Stomach (tissue), 9 donors: ENCODE data around the gene GALNT2. TPM values are rescaled to one million over a fixed set of nuclear protein-coding genes. Genes with fewer than 3 reads are reported as not detected.

Source experiments
- DNase-seq, 2 donors: peaks; one replicate each; pipeline versions ENCODE4 v3.0.0 to v3.0.0-alpha.2; 2013 to 2019
- H3K27ac ChIP-seq, 5 donors: fragments of 200-600 bp in 4 of 5; sonication (generic) in 4 of 5; one replicate each; pipeline ENCODE4 v1.5.1; 2013 to 2019; ENCODE audit warnings: mild to moderate bottlenecking in 1 of 5, moderate library complexity in 1 of 5
- H3K27me3 ChIP-seq, 3 donors: fragments of 200-600 bp; sonication (generic); one replicate each; pipeline ENCODE4 v1.5.1; 2017 to 2019; ENCODE audit warnings: mixed run types in 1 of 3
- H3K36me3 ChIP-seq, 4 donors: fragments of 200-600 bp; sonication (generic); 1 replicate in 3 of 4; 2 replicates in 1 of 4; pipeline ENCODE4 v1.5.1; 2016 to 2019
- H3K4me1 ChIP-seq, 4 donors: fragments of 200-600 bp; sonication (generic); one replicate each; pipeline ENCODE4 v1.5.1; 2016 to 2019
- H3K4me3 ChIP-seq, 4 donors: fragments of 200-600 bp; sonication (generic) in 3 of 4; one replicate each; pipeline ENCODE4 v1.5.1; 2016 to 2019; ENCODE audit warnings: mild to moderate bottlenecking in 1 of 4
- H3K9me3 ChIP-seq, 4 donors: fragments of 200-600 bp; sonication (generic); one replicate each; pipeline ENCODE4 v1.5.1; 2016 to 2019
- EP300 ChIP-seq: sonication (generic); formaldehyde crosslinking; IDR thresholded peaks from one replicate; pipeline ENCODE4 v1.6.1; 2017; ENCODE audit warnings: antibody characterized with exemption
- POLR2A ChIP-seq, 4 donors: fragments of 450-650 bp; IDR thresholded peaks; one replicate each; pipeline ENCODE4 v1.6.1; 2016; ENCODE audit warnings: antibody characterized with exemption in 4 of 4, control low read depth in 2 of 4, mild to moderate bottlenecking in 1 of 4, moderate library complexity in 1 of 4
- POLR2AphosphoS5 ChIP-seq, 3 donors: sonication (generic); formaldehyde crosslinking; IDR thresholded peaks; one replicate each; pipeline ENCODE4 v1.6.1; 2016; ENCODE audit warnings: antibody characterized with exemption in 3 of 3
- WGBS, 5 donors: extraction: QIAGEN DNeasy Blood & Tissue Kit in 3 of 5; methylation state at CpG; one replicate each; pipeline versions ENCODE4 v1.1.5 to v1.1.7; 2013 to 2018; 5-methylcytosine and 5-hydroxymethylcytosine counted together
- intact Hi-C: fragments of 100-400 bp; cut with DNase I; formaldehyde crosslinking; loops from one replicate; pipeline ENCODE4 v1.15.1; 2023; ENCODE audit warnings: low total_unique reads
- polyA plus RNA-seq, 3 donors: library from polyadenylated mRNA; stranded (reverse); fragments of 200-250 nt; gene quantifications; one replicate each; pipeline ENCODE4 v1.2.3, GENCODE V29; 2013
- total RNA-seq, 5 donors: library from RNA; depleted of rRNA; stranded (reverse); fragments of >200 nt; gene quantifications; one replicate each; pipeline versions ENCODE4 v1.1.0 to v1.2.3, GENCODE V29; 2014 to 2016
- TF ChIP-seq, protein P1 (sequence below), 7 experiments: fragments of 450-650 bp in 4 of 7; fragments of 200-600 bp in 3 of 7; sonication (generic) in 3 of 7; IDR thresholded peaks; one replicate each; pipeline ENCODE4 v1.5.1; 2016 to 2019; ENCODE audit warnings: antibody characterized with exemption in 7 of 7, control low read depth in 2 of 7, mild to moderate bottlenecking in 1 of 7
- donor health status: healthy with polysubstance abuse.
- donor health status: Bipolar disorder and iron deficiency.
- donor health status: healthy.

GALNT2 gene
- total and polyA plus RNA-seq, 8 donors = 5.5 to 101 (median 43.1) TPM

- Histone ChIP-seq H3K9me3 (no peaks in the 10 kb centered on the region), H3K4me1 (peaks cover 13 to 39% (median 28%) of the 10 kb centered on the region in 4 donors), H3K36me3 (peaks cover 0 to 1% (median 0%) of the 10 kb centered on the region in 4 donors), H3K27me3 (no peaks in the 10 kb centered on the region), H3K27ac (peak overlapping the region in 2 of 5 donors; percentile 7 to 41), H3K4me3 (no peak overlapping the region)
- 20 to 45% (median 34%) methylated on average over 7 of the region's 7 CpGs for WGBS, 5 donors
- intact Hi-C loops = no loop called here
- no peak for TF ChIP-seq EP300
- TF ChIP-seq POLR2AphosphoS5 (IDR thresholded peaks at IDR 0.05) = no peak
- TF ChIP-seq, protein P1, sequence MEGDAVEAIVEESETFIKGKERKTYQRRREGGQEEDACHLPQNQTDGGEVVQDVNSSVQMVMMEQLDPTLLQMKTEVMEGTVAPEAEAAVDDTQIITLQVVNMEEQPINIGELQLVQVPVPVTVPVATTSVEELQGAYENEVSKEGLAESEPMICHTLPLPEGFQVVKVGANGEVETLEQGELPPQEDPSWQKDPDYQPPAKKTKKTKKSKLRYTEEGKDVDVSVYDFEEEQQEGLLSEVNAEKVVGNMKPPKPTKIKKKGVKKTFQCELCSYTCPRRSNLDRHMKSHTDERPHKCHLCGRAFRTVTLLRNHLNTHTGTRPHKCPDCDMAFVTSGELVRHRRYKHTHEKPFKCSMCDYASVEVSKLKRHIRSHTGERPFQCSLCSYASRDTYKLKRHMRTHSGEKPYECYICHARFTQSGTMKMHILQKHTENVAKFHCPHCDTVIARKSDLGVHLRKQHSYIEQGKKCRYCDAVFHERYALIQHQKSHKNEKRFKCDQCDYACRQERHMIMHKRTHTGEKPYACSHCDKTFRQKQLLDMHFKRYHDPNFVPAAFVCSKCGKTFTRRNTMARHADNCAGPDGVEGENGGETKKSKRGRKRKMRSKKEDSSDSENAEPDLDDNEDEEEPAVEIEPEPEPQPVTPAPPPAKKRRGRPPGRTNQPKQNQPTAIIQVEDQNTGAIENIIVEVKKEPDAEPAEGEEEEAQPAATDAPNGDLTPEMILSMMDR (IDR thresholded peaks at IDR 0.05) = no peak
- no peak for TF ChIP-seq POLR2A (IDR thresholded peaks at IDR 0.05)
- no peak for DNase-seq
Observed at GRCh38 chr1:230230273-230230672, 163.2 kb downstream of the GALNT2 start.

- H3K27ac ChIP-seq = peak overlapping the region in 4 of 5 donors; percentile 25 to 67 (median 53)
- no peaks in the 10 kb centered on the region for H3K27me3 ChIP-seq
- TF ChIP-seq EP300 (no peak), POLR2AphosphoS5 (IDR thresholded peaks at IDR 0.05) (no peak), POLR2A (IDR thresholded peaks at IDR 0.05) (no peak)
- TF ChIP-seq, protein P1 (IDR thresholded peaks at IDR 0.05) = no peak
- peak in 1 of 2 donors; percentile 62 for DNase-seq
- no peak overlapping the region for H3K4me3 ChIP-seq
- no peaks in the 10 kb centered on the region for H3K9me3 ChIP-seq
- peaks cover 13 to 38% (median 28%) of the 10 kb centered on the region in 4 donors for H3K4me1 ChIP-seq
- 49 to 74% (median 67%) methylated on average over 8 of the region's 8 CpGs for WGBS, 5 donors
- peaks cover 0 to 8% (median 5%) of the 10 kb centered on the region in 4 donors for H3K36me3 ChIP-seq
- intact Hi-C loops = no loop called here
Observed at GRCh38 chr1:230230948-230231773, 164.1 kb downstream of the GALNT2 start.

GRCh38 chr1:230231774-230232145 lies 164.7 kb downstream of the GALNT2 start:
- intact Hi-C loops = no loop called here
- H3K4me3 ChIP-seq = no peak overlapping the region

GRCh38 chr1:230232371-230232771 lies 165.3 kb downstream of the GALNT2 start:
- 57 to 75% (median 64%) methylated on average over 10 of the region's 10 CpGs for WGBS, 5 donors
- peaks cover 3 to 20% (median 17%) of the 10 kb centered on the region in 4 donors for H3K36me3 ChIP-seq
- intact Hi-C loops = no loop called here
- no peak overlapping the region for H3K4me3 ChIP-seq
- H3K27ac ChIP-seq = peak overlapping the region in 3 of 5 donors; percentile 25 to 67 (median 41)
- peaks cover 13 to 38% (median 28%) of the 10 kb centered on the region in 4 donors for H3K4me1 ChIP-seq
- TF ChIP-seq POLR2A (IDR thresholded peaks at IDR 0.05) = no peak
- DNase-seq = no peak
- H3K27me3 ChIP-seq = no peaks in the 10 kb centered on the region
- no peaks in the 10 kb centered on the region for H3K9me3 ChIP-seq

More at GRCh38 chr1:230231774-230232145, 164.7 kb downstream of the GALNT2 start:
- WGBS, 5 donors = 16 to 41% (median 28%) methylated on average over 7 of the region's 7 CpGs
- Histone ChIP-seq H3K4me1 (peaks cover 13 to 38% (median 28%) of the 10 kb centered on the region in 4 donors), H3K27ac (peak overlapping the region; percentile 25 to 71 (median 65)), H3K27me3 (no peaks in the 10 kb centered on the region), H3K9me3 (no peaks in the 10 kb centered on the region), H3K36me3 (peaks cover 0 to 14% (median 11%) of the 10 kb centered on the region in 4 donors)
- peak; percentile 84 to 94 for DNase-seq
- no peak for TF ChIP-seq EP300
- TF ChIP-seq POLR2AphosphoS5 (IDR thresholded peaks at IDR 0.05) = peak in 2 of 3 donors; percentile 10 to 47

DNA sequence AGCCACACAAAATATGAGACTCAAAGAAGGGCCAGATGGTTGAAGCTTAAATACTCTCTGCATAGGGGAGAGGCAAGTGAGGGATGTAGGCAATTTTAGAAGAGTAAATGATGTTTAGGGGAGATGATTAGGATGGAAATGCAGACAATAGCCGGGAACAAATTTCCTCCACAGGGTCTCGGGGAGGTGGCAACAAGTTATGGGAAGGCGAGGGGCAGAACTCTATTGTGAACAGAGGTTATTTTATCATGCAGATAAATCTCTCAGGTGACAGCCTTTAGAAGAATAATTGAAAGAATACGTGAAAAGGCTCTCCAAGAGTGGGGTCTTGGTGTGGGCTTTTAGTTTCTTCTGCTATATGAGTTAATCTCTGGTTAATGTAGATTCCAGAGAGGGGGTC lies 166.7 kb downstream of the GALNT2 start:
- Histone ChIP-seq H3K27ac (no peak overlapping the region), H3K27me3 (no peaks in the 10 kb centered on the region), H3K9me3 (no peaks in the 10 kb centered on the region), H3K4me1 (peaks cover 13 to 38% (median 28%) of the 10 kb centered on the region in 4 donors), H3K36me3 (peaks cover 6 to 30% (median 23%) of the 10 kb centered on the region in 4 donors), H3K4me3 (no peak overlapping the region)
- intact Hi-C loops = no loop called here
- WGBS, 5 donors = 96 to 99% (median 97%) methylated on average over 4 of the region's 4 CpGs
- no peak for DNase-seq
- no peak for TF ChIP-seq POLR2A (IDR thresholded peaks at IDR 0.05)
- TF ChIP-seq POLR2AphosphoS5 (IDR thresholded peaks at IDR 0.05) = no peak
- TF ChIP-seq EP300 = no peak
- TF ChIP-seq, protein P1 (IDR thresholded peaks at IDR 0.05) = no peak
